ENCODE measurements around the gene VAC14.

DNA sequence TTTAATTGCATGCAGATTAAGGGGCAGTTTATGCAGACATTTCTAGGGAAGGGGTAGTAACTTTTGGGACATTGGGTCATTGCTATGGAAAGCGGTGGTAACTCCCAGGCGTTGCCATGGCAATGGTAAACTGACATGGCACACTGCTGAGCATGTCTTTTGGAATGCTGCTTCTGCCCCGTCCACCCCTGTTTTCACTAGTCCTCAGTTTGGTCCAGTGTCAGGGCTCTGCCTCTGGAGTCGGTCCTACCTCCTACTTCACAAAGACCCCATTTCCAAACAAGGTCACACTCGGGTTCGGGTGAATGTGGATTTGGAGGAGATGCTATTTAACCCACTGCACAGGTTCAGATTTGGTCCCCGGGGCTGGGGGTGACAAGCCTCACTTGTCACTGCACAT lies 151.7 kb downstream of the VAC14 start:
- TF ChIP-seq, protein P1, sequence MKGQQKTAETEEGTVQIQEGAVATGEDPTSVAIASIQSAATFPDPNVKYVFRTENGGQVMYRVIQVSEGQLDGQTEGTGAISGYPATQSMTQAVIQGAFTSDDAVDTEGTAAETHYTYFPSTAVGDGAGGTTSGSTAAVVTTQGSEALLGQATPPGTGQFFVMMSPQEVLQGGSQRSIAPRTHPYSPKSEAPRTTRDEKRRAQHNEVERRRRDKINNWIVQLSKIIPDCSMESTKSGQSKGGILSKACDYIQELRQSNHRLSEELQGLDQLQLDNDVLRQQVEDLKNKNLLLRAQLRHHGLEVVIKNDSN (IDR thresholded peaks at IDR 0.05), result no peak
- TF ChIP-seq EP300 (IDR thresholded peaks at IDR 0.05; ENCODE audit: borderline replicate concordance), result no peak
- no peak for TF ChIP-seq YY1 (IDR thresholded peaks at IDR 0.05; ENCODE audit: low read depth)
- TF ChIP-seq TEAD4 (IDR thresholded peaks at IDR 0.05), result no peak
- TF ChIP-seq NFIC (IDR thresholded peaks at IDR 0.05), result no peak
- TF ChIP-seq RAD21 (IDR thresholded peaks at IDR 0.05; ENCODE audit: low read depth), result no peak
- TF ChIP-seq CREB1 (IDR thresholded peaks at IDR 0.05; ENCODE audit: low read depth), result no peak
- TF ChIP-seq, protein P2, sequence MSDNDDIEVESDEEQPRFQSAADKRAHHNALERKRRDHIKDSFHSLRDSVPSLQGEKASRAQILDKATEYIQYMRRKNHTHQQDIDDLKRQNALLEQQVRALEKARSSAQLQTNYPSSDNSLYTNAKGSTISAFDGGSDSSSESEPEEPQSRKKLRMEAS (IDR thresholded peaks at IDR 0.05), result no peak
- TF ChIP-seq CEBPB (IDR thresholded peaks at IDR 0.05), result no peak
- TF ChIP-seq TCF12 (IDR thresholded peaks at IDR 0.05; ENCODE audit: low read depth), result no peak
